H7 (cell line): ENCODE measurements around the gene KPNA3. TPM values are rescaled to one million over a fixed set of nuclear protein-coding genes. Genes with fewer than 3 reads are reported as not detected.

Source experiments
- DNase-seq: peaks from one replicate; pipeline ENCODE4 v3.0.0; 2012
- H3K27me3 ChIP-seq: 2 replicates; pipeline ENCODE4 v1.6.0; 2011; ENCODE audit warnings: mild to moderate bottlenecking, low read length; ENCODE audit not compliant: control insufficient read depth, insufficient read depth
- H3K36me3 ChIP-seq: replicated peaks from 2 replicates; pipeline ENCODE4 v1.5.1; 2011; ENCODE audit warnings: low read length; ENCODE audit not compliant: control insufficient read depth, insufficient read depth
- H3K4me3 ChIP-seq: 2 replicates; pipeline ENCODE4 v1.5.1; 2011; ENCODE audit warnings: low read depth, mild to moderate bottlenecking, control low read depth, low read length, moderate library complexity; ENCODE audit not compliant: insufficient read depth
- total RNA-seq: library from RNA; depleted of rRNA; stranded (reverse); fragments of >200 nt; shearing (Covaris generic); gene quantifications from 2 replicates; pipeline ENCODE4 v1.2.3, GENCODE V29; 2014; rRNA removed

KPNA3 gene, protein sequence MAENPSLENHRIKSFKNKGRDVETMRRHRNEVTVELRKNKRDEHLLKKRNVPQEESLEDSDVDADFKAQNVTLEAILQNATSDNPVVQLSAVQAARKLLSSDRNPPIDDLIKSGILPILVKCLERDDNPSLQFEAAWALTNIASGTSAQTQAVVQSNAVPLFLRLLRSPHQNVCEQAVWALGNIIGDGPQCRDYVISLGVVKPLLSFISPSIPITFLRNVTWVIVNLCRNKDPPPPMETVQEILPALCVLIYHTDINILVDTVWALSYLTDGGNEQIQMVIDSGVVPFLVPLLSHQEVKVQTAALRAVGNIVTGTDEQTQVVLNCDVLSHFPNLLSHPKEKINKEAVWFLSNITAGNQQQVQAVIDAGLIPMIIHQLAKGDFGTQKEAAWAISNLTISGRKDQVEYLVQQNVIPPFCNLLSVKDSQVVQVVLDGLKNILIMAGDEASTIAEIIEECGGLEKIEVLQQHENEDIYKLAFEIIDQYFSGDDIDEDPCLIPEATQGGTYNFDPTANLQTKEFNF
- 25.5 and 28.4 TPM in 2 replicates for total RNA-seq

DNA sequence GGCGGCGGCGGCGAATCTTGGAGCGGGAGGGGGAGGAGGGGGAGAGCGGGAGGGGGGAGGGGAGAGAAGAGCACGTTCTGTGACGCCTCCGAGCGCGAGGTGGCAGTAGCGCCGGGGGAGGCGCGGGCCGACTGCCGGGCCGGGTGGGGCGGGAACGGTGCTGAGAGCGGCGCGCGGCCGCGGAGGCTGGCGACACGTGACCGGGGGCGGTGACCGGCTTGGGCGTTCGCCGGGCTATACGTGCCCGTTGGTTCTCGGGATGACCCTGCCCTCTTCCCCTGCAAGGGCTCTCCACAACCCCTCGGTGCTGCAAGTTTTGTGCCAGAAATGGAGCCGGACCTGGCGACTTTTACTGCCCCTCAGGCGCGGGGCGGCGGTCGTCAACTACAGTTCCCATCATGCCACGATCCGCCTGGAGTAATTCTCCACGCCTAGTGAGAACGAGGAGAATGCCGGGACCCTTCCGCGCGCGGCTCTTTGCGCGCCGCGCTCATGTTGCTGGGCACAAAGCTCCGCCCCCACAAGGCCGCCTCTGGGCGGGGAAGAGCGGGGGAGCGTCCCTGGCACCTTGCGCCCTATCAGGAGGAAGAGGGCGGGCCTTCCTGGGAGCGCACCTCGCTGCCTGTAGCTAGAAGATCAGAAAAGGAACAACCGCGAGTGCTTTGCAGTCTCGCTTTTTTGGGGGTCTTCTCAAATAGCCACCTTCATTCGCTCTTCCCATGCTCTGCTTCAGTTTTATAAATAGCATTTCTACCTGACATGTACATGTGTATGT lies at the start of gene KPNA3:
Gene KPNA3 (minus strand): TSS at position 133 of the 775 bp plus-strand sequence. CDS start 176 bp downstream, outside the sequence.
- Histone ChIP-seq H3K4me3 (peak within 1 kb of the TSS; percentile 90), H3K36me3 (no peaks in the 10 kb centered on the region), H3K27me3 (no peaks in the 10 kb centered on the region)
- DNase-seq: peak; percentile 97

DNA sequence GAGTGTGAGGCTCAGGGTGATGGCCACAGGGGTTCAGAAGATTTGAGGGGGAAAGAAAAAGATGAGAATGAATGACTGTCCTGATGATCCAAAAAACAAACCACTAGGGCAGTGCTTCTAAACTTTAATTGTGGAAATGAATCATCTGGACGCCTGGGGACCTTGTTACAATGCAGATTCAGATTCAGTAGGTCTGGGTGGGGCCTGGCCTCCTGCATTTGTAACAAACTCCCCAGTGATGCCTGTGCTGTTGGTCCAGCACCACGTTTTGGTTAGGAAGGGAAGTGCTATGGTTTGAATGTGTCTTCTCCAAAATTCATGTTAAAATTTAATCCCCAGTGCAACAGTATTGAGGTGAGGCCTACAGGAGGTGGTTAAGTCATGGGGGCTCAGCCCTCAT lies 49.5 kb upstream of the KPNA3 start:
- Histone ChIP-seq H3K27me3 (no peaks in the 10 kb centered on the region), H3K36me3 (no peaks in the 10 kb centered on the region), H3K4me3 (no peak overlapping the region)
- DNase-seq: no peak

DNA sequence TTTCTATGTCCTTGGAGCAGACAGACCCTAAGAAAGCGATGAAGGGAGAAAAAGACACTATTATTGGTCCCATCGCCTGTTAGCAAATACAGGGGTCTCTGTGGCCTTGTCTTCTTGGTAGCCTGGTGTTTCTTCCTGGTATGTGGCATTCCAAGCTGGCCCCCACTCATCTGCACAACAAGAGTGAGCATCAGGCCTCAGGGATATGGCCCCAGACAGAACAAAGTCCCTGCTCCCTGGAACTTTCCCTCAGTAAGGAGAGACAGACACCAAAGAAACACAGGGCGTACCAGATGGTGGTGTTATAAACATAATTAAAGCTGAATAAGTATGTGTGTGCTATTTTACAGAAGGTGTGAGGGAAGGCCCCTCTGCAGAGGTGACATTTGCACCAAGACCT lies 48.2 kb upstream of the KPNA3 start:
- DNase-seq: peak; percentile 37

DNA sequence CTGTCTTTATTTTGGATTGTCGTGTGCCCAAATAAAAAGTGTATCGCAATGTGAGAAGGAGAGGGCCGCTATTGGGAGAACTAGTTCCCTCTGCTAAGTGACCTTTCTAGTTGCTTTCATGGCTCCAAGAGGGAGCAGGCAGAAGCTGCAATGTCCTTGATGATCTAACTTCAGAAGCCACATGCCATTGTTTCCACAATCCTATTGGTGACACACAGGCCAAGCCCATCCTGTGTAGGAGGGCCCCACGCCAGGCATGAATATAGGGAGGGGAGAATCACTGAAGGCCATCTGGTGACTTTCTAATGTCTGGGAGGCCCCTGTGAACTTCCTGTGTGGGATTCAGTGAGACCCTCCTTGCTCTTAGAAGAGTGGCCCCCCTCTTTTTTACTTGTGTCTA lies 47.8 kb upstream of the KPNA3 start:
- Histone ChIP-seq H3K27me3 (no peaks in the 10 kb centered on the region), H3K36me3 (no peaks in the 10 kb centered on the region), H3K4me3 (no peak overlapping the region)
- peak; percentile 35 for DNase-seq

More for the DNA sequence above, 48.2 kb upstream of the KPNA3 start:
- Histone ChIP-seq H3K4me3 (no peak overlapping the region), H3K36me3 (no peaks in the 10 kb centered on the region), H3K27me3 (no peaks in the 10 kb centered on the region)

DNA sequence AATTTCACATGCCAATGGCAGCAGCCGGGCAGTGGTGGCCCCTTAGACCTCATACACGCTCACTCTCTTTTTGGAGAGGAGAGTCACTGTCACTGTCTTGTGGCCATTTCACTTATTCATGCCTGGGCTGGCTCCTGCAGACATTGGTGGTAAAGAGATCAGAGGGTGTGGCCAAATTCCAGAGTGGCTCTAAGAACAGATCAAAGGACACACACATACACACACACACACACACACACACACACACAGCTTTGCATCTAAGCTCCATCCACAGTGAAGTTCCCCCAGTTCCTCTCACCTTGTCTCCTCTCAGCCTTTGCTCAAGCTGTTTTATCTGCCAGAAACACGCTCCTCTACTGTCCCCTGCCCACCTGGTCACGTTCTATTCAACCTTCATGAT lies 46.5 kb upstream of the KPNA3 start:
- no peak overlapping the region for H3K4me3 ChIP-seq
- peak; percentile 11 for DNase-seq
- no peaks in the 10 kb centered on the region for H3K27me3 ChIP-seq
- no peaks in the 10 kb centered on the region for H3K36me3 ChIP-seq

DNA sequence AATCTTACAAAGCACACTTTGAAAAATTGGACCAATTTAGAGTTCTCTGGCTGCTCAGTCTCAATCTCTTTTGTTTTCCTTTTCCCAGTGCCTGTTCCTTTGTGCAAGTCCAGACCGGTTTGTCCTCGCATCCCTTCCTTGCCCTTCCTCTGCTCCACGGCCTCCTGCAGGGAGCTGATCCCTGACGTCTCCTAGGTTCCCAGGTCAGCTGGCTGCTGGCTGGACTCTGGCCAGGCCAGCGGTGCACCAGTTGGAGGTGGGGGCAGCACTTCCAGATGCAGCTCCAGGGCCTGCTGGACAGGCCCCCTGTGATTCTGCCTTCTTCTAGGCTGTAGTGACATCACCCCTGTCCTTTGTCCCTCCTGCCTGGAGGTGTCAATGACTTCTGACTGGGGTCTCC lies 44.0 kb upstream of the KPNA3 start:
- DNase-seq: peak; percentile 64
- no peak overlapping the region for H3K4me3 ChIP-seq

DNA sequence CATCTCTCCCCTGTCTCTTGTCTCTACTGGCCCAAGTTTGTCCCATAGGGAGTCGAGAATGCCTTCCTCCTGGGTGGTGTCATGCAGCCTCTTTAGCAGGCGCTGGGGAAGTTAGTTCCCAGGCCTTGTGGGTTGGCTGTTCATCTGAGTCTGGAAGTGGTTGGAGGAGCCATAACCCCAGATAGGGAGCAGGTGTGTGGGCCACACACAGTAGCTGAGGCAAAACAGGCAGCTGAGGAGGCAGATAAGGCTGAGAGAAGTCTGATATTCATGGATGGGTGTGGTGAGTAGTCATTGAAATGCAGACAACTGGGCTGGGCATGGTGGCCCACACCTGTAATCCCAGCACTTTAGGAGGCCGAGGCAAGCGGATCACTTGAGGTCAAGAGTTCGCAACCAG lies 40.9 kb upstream of the KPNA3 start:
- Histone ChIP-seq H3K27me3 (no peaks in the 10 kb centered on the region), H3K4me3 (no peak overlapping the region), H3K36me3 (no peaks in the 10 kb centered on the region)
- no peak for DNase-seq

More for the DNA sequence above, 44.0 kb upstream of the KPNA3 start:
- Histone ChIP-seq H3K36me3 (no peaks in the 10 kb centered on the region), H3K27me3 (no peaks in the 10 kb centered on the region)

DNA sequence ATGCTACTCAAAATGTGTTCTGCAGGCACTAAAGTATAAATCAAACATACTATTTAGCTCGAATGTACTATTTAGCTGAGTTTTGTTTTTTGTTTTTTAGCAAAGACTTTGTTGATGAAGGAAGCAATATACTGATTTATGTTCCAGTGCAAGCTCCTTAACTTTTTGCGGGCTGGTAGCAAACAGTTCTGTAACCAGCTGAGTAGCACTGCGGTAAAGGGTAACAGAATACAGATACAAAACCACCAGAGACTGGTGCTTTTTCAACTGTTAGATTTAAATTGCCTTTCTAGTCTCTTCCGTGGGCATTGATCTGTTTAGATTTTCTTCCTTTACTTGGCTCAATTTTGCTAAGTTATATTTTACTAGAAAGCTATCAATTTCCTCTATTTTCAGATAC lies 39.0 kb upstream of the KPNA3 start:
- Histone ChIP-seq H3K27me3 (no peaks in the 10 kb centered on the region), H3K36me3 (no peaks in the 10 kb centered on the region), H3K4me3 (no peak overlapping the region)
- no peak for DNase-seq

DNA sequence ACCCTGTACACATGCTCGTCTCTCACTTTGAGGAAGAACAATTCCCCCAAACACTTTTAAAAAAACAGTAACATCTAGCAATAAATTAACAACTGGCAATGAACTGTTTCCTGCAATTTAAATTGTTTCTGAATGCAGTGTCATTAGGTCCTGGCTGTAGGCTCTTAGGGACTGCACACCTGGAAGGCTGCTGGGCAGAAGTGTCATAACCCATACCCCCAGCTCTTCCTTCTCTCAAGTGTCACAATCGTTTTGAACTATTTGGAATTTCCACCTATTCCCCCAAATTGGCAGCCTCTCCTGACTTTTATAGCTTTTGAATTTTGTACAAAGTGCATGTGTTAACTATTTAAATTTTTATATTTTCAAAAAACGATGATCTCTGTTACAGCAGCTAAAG lies 38.2 kb upstream of the KPNA3 start:
- Histone ChIP-seq H3K36me3 (no peaks in the 10 kb centered on the region), H3K4me3 (no peak overlapping the region), H3K27me3 (no peaks in the 10 kb centered on the region)
- DNase-seq: no peak

DNA sequence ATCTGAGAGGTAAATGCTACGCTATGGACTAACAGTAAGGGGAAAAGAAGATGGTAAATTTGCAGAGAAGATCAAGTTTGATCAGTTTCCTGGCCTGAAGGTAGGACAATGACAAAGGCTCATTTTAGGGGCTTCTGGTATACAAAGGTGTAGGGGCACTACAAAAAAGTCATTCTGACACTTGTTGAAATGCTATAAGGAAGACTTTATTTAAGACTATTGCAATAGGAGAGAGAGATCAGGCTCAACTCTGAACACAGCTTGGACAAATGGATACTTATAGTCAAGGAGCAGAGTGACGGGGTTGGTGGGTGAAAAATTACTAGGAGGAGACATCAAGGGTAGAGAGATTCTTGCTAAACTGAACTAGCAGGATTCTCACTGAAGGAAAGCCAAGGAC lies 37.2 kb upstream of the KPNA3 start:
- DNase-seq: no peak
- Histone ChIP-seq H3K36me3 (no peaks in the 10 kb centered on the region), H3K27me3 (no peaks in the 10 kb centered on the region), H3K4me3 (no peak overlapping the region)

DNA sequence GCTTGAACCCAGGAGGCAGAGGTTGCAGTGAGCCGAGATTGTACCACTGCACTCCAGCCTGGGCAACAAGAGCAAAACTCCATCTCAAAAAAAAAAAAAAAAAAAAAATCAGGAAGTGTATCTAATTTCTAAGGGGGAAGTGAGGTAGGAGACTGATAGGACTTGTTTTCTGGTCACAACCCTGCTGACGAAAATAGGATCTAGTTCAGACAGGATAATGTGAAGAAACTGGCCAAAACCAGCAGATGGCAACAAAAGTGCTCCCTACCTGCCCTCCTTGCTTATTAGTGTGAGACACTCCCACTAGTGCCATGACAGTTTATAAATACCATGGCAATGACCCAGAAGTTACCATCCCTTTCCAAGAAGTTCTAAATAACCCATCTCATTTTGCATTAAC lies 36.0 kb upstream of the KPNA3 start:
- no peak for DNase-seq
- H3K4me3 ChIP-seq: no peak overlapping the region
- H3K27me3 ChIP-seq: no peaks in the 10 kb centered on the region
- no peaks in the 10 kb centered on the region for H3K36me3 ChIP-seq

DNA sequence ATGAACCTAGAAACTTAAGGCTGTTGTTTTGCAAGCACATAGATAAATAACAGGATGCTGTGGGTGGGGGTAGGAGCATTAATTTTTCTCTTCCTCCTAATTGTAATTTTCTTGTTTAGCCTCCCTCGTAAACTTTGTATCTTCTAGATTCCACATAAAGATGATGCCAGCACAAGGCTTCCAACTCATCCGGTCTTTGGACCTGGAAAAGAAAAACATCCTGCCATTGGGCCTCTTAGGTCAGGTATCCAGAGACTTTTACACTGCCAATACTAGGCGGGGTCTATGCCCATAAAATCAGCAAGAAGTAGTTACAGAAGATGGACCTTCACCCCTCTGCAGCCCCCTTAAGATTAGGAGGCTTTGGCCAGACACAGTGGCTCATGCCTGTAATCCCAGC lies 35.4 kb upstream of the KPNA3 start:
- H3K36me3 ChIP-seq: no peaks in the 10 kb centered on the region
- no peak overlapping the region for H3K4me3 ChIP-seq
- H3K27me3 ChIP-seq: no peaks in the 10 kb centered on the region
- DNase-seq: no peak

DNA sequence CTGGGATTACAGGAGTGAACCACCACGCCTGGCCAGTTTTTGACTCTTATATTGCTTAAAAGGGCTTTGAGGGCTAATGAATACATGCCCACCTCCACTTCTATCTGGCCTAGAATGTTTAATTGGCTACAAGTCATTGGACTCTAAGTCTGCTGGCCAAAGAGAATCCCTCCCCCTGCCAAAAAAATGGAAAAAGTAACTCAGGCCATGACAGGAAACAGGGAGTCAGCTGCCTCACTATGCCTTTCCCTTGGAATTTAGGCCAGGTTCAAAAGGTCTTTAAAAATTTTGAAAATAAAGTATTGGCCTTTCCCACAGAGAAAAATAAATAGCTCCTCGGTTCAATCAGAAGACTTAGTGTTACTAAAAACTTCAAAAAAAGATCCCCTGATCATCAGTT lies 34.9 kb upstream of the KPNA3 start:
- H3K27me3 ChIP-seq: no peaks in the 10 kb centered on the region
- no peak overlapping the region for H3K4me3 ChIP-seq
- no peaks in the 10 kb centered on the region for H3K36me3 ChIP-seq
- DNase-seq: no peak

DNA sequence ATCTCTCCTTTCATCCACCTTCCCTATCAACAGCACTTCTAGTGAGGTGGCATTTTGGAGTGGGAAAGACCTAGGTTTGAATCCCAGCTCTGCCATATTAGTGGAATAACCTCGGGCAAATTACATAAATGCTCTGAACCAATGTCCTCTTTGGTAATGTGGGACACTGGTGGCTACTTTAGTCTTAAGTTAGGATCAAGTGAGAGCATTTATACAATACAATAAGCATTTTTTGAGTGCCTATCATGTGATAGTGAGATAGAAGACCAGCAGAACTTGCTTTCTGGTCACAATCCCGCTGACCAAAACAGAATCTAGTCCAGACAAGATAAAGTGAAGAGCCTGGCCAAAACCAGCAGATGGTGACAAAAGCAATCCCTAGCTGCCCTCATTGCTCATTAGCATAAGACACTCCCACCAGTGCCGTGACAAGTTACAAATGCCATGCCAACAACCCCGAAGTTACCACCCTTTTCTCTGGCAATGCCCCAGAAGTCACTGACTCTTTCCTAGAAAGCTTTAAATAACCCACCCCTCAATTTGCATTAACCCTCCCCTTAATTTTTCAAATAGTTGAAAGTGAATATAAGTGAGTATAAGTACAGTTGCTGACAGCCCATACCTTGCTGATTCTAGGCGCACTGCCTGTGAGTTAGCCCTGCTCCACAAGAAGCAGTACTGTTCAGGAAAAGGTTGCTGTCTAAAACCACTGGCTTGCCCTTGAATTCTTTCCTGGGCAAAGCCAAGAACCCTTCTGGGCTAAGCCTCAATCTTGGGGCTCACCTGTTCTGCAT lies 28.9 kb upstream of the KPNA3 start:
- H3K27me3 ChIP-seq: no peaks in the 10 kb centered on the region
- H3K36me3 ChIP-seq: no peaks in the 10 kb centered on the region
- DNase-seq: no peak
- no peak overlapping the region for H3K4me3 ChIP-seq
